ENCODE measurements around the gene MYOCOS.
"Not testable (repeated sequence)": the region's sequence is repeated elsewhere in the genome, so short reads cannot be mapped to it uniquely, and the experiment has no call there.

The MYOCOS gene

GRCh38 chr1:171622152-171622462, at the start of gene MYOCOS:
Gene MYOCOS, plus strand, starts transcription at chr1:171622243. Its CDS starts 1,641 bp downstream, at chr1:171623884.
- no peaks in the 10 kb centered on the region for H3K36me3 ChIP-seq (ENCODE audit: insufficient read depth, low read length)
- H3K4me1 ChIP-seq (ENCODE audit: insufficient read depth, low read length): peaks cover 8% of the 10 kb centered on the region

GRCh38 chr1:171576144-171576543, 45.9 kb upstream of the MYOCOS start:
- Histone ChIP-seq H3K9me3 (ENCODE audit: control insufficient read depth, insufficient read depth, low read length) (no peaks in the 10 kb centered on the region), H3K4me1 (ENCODE audit: insufficient read depth, low read length) (no peaks in the 10 kb centered on the region), H3K9ac (ENCODE audit: low read depth, low read length) (no peak overlapping the region), H3K36me3 (ENCODE audit: insufficient read depth, low read length) (peaks cover 50% of the 10 kb centered on the region)

More at GRCh38 chr1:171622152-171622462, at the start of gene MYOCOS:
- Histone ChIP-seq H3K9ac (ENCODE audit: low read depth, low read length) (no peak within 1 kb of the TSS), H3K9me3 (ENCODE audit: control insufficient read depth, insufficient read depth, low read length) (no peaks in the 10 kb centered on the region)

- H3K4me1 ChIP-seq (ENCODE audit: insufficient read depth, low read length): no peaks in the 10 kb centered on the region
- H3K36me3 ChIP-seq (ENCODE audit: insufficient read depth, low read length): peaks cover 44% of the 10 kb centered on the region
- no peak overlapping the region for H3K9ac ChIP-seq (ENCODE audit: low read depth, low read length)
- H3K9me3 ChIP-seq (ENCODE audit: control insufficient read depth, insufficient read depth, low read length): no peaks in the 10 kb centered on the region
Measured at GRCh38 chr1:171581226-171581625, 40.8 kb upstream of the MYOCOS start.

- Histone ChIP-seq H3K4me1 (ENCODE audit: insufficient read depth, low read length) (no peaks in the 10 kb centered on the region), H3K9ac (ENCODE audit: low read depth, low read length) (no peak overlapping the region), H3K36me3 (ENCODE audit: insufficient read depth, low read length) (peaks cover 40% of the 10 kb centered on the region), H3K9me3 (ENCODE audit: control insufficient read depth, insufficient read depth, low read length) (no peaks in the 10 kb centered on the region)
Measured at GRCh38 chr1:171581766-171582165, 40.3 kb upstream of the MYOCOS start.

GRCh38 chr1:171582589-171582988, 39.5 kb upstream of the MYOCOS start:
- Histone ChIP-seq H3K9ac (ENCODE audit: low read depth, low read length) (no peak overlapping the region), H3K36me3 (ENCODE audit: insufficient read depth, low read length) (peaks cover 34% of the 10 kb centered on the region), H3K9me3 (ENCODE audit: control insufficient read depth, insufficient read depth, low read length) (no peaks in the 10 kb centered on the region), H3K4me1 (ENCODE audit: insufficient read depth, low read length) (no peaks in the 10 kb centered on the region)

GRCh38 chr1:171583591-171584201, 38.3 kb upstream of the MYOCOS start:
- H3K9ac ChIP-seq (ENCODE audit: low read depth, low read length): no peak overlapping the region
- no peaks in the 10 kb centered on the region for H3K9me3 ChIP-seq (ENCODE audit: control insufficient read depth, insufficient read depth, low read length)
- H3K4me1 ChIP-seq (ENCODE audit: insufficient read depth, low read length): no peaks in the 10 kb centered on the region
- peaks cover 28% of the 10 kb centered on the region for H3K36me3 ChIP-seq (ENCODE audit: insufficient read depth, low read length)

GRCh38 chr1:171585715-171586114, 36.3 kb upstream of the MYOCOS start:
- Histone ChIP-seq H3K36me3 (ENCODE audit: insufficient read depth, low read length) (peaks cover 14% of the 10 kb centered on the region), H3K4me1 (ENCODE audit: insufficient read depth, low read length) (no peaks in the 10 kb centered on the region), H3K9me3 (ENCODE audit: control insufficient read depth, insufficient read depth, low read length) (no peaks in the 10 kb centered on the region), H3K9ac (ENCODE audit: low read depth, low read length) (no peak overlapping the region)

- Histone ChIP-seq H3K4me1 (ENCODE audit: insufficient read depth, low read length) (no peaks in the 10 kb centered on the region), H3K9me3 (ENCODE audit: control insufficient read depth, insufficient read depth, low read length) (no peaks in the 10 kb centered on the region), H3K9ac (ENCODE audit: low read depth, low read length) (no peak overlapping the region), H3K36me3 (ENCODE audit: insufficient read depth, low read length) (peaks cover 28% of the 10 kb centered on the region)
Measured at GRCh38 chr1:171588230-171588629, 33.8 kb upstream of the MYOCOS start.

- no peaks in the 10 kb centered on the region for H3K9me3 ChIP-seq (ENCODE audit: control insufficient read depth, insufficient read depth, low read length)
- no peak overlapping the region for H3K9ac ChIP-seq (ENCODE audit: low read depth, low read length)
- H3K4me1 ChIP-seq (ENCODE audit: insufficient read depth, low read length): no peaks in the 10 kb centered on the region
- peaks cover 24% of the 10 kb centered on the region for H3K36me3 ChIP-seq (ENCODE audit: insufficient read depth, low read length)
Measured at GRCh38 chr1:171590022-171590421, 32.0 kb upstream of the MYOCOS start.

GRCh38 chr1:171595324-171595723, 26.7 kb upstream of the MYOCOS start:
- Histone ChIP-seq H3K9me3 (ENCODE audit: control insufficient read depth, insufficient read depth, low read length) (no peaks in the 10 kb centered on the region), H3K36me3 (ENCODE audit: insufficient read depth, low read length) (peaks cover 19% of the 10 kb centered on the region), H3K4me1 (ENCODE audit: insufficient read depth, low read length) (no peaks in the 10 kb centered on the region), H3K9ac (ENCODE audit: low read depth, low read length) (no peak overlapping the region)

GRCh38 chr1:171596119-171596518, 25.9 kb upstream of the MYOCOS start:
- no peaks in the 10 kb centered on the region for H3K9me3 ChIP-seq (ENCODE audit: control insufficient read depth, insufficient read depth, low read length)
- H3K4me1 ChIP-seq (ENCODE audit: insufficient read depth, low read length): no peaks in the 10 kb centered on the region
- no peak overlapping the region for H3K9ac ChIP-seq (ENCODE audit: low read depth, low read length)
- peaks cover 16% of the 10 kb centered on the region for H3K36me3 ChIP-seq (ENCODE audit: insufficient read depth, low read length)

- Histone ChIP-seq H3K9me3 (ENCODE audit: control insufficient read depth, insufficient read depth, low read length) (no peaks in the 10 kb centered on the region), H3K4me1 (ENCODE audit: insufficient read depth, low read length) (no peaks in the 10 kb centered on the region), H3K9ac (ENCODE audit: low read depth, low read length) (no peak overlapping the region), H3K36me3 (ENCODE audit: insufficient read depth, low read length) (peaks cover 11% of the 10 kb centered on the region)
Measured at GRCh38 chr1:171596705-171597104, 25.3 kb upstream of the MYOCOS start.

GRCh38 chr1:171597203-171597602, 24.8 kb upstream of the MYOCOS start:
- Histone ChIP-seq H3K9ac (ENCODE audit: low read depth, low read length) (no peak overlapping the region), H3K36me3 (ENCODE audit: insufficient read depth, low read length) (peaks cover 6% of the 10 kb centered on the region), H3K9me3 (ENCODE audit: control insufficient read depth, insufficient read depth, low read length) (no peaks in the 10 kb centered on the region), H3K4me1 (ENCODE audit: insufficient read depth, low read length) (no peaks in the 10 kb centered on the region)

- not testable (repeated sequence) for H3K9ac ChIP-seq (ENCODE audit: low read depth, low read length); H3K4me1 ChIP-seq (ENCODE audit: insufficient read depth, low read length); H3K9me3 ChIP-seq (ENCODE audit: control insufficient read depth, insufficient read depth, low read length); H3K36me3 ChIP-seq (ENCODE audit: insufficient read depth, low read length)
Measured at GRCh38 chr1:171600310-171600709, 21.7 kb upstream of the MYOCOS start.

- no peak overlapping the region for H3K9ac ChIP-seq (ENCODE audit: low read depth, low read length)
Measured at GRCh38 chr1:171600862-171601261, 21.2 kb upstream of the MYOCOS start.

GRCh38 chr1:171603042-171603441, 19.0 kb upstream of the MYOCOS start:
- H3K9me3 ChIP-seq (ENCODE audit: control insufficient read depth, insufficient read depth, low read length); H3K36me3 ChIP-seq (ENCODE audit: insufficient read depth, low read length); H3K4me1 ChIP-seq (ENCODE audit: insufficient read depth, low read length); H3K9ac ChIP-seq (ENCODE audit: low read depth, low read length): not testable (repeated sequence)

More at GRCh38 chr1:171600862-171601261, 21.2 kb upstream of the MYOCOS start:
- H3K9me3 ChIP-seq (ENCODE audit: control insufficient read depth, insufficient read depth, low read length): no peaks in the 10 kb centered on the region
- H3K36me3 ChIP-seq (ENCODE audit: insufficient read depth, low read length): no peaks in the 10 kb centered on the region
- no peaks in the 10 kb centered on the region for H3K4me1 ChIP-seq (ENCODE audit: insufficient read depth, low read length)
